H1 (cell line): ENCODE data around the gene POLR3GL. TPM values are rescaled to one million over a fixed set of nuclear protein-coding genes. Genes with fewer than 3 reads are reported as not detected.

Experiments
- CTCF ChIA-PET: fragments of 300-600 bp; sonication (Branson Sonifier 250); formaldehyde crosslinking; loops from one replicate; lab custom pipeline; 2021; ENCODE audit not compliant: partially characterized antibody; lab: Charles Lee
- POLR2A ChIA-PET: fragments of 300-600 bp; sonication (Branson Sonifier 250); formaldehyde crosslinking; loops from one replicate; lab custom pipeline; 2021; ENCODE audit warnings: inconsistent platforms; ENCODE audit not compliant: partially characterized antibody; lab: Charles Lee
- DNase-seq, 2 experiments: peaks; one replicate each; pipeline versions ENCODE4 v3.0.0 to v3.0.0-alpha.2; 2010 to 2022; ENCODE audit warnings: low spot score in 2 of 2, low read depth in 1 of 2, mixed read lengths in 1 of 2
- FAIRE-seq: peaks from 2 replicates; lab custom pipeline; 2011; peaks lifted over from hg19 to GRCh38; lab: Jason Lieb, UNC
- H2AFZ ChIP-seq: 2 replicates; pipeline ENCODE4 v1.8.1; 2012; ENCODE audit warnings: low read length, inconsistent platforms
- H2AK5ac ChIP-seq: 2 replicates; pipeline ENCODE4 v1.6.1; 2013; ENCODE audit warnings: low read depth, low read length
- H2BK120ac ChIP-seq: replicated peaks from 2 replicates; pipeline ENCODE3; 2013; ENCODE audit warnings: low read depth, low read length, inconsistent platforms
- H2BK12ac ChIP-seq: 2 replicates; pipeline ENCODE4 v1.6.1; 2013; ENCODE audit warnings: low read depth, low read length
- H2BK15ac ChIP-seq: 2 replicates; pipeline ENCODE4 v1.6.1; 2013; ENCODE audit warnings: low read length
- H2BK20ac ChIP-seq: 2 replicates; pipeline ENCODE4 v1.6.1; 2013; ENCODE audit warnings: low read length
- H2BK5ac ChIP-seq: 2 replicates; pipeline ENCODE4 v1.6.1; 2013; ENCODE audit warnings: low read depth, low read length
- H3K14ac ChIP-seq: 2 replicates; pipeline ENCODE4 v1.6.1; 2013; ENCODE audit warnings: inconsistent platforms; ENCODE audit not compliant: insufficient read length
- H3K18ac ChIP-seq: 2 replicates; pipeline ENCODE4 v1.6.1; 2013; ENCODE audit warnings: low read length; ENCODE audit errors: extremely low read depth
- H3K23ac ChIP-seq: 2 replicates; pipeline ENCODE4 v1.6.1; 2013; ENCODE audit warnings: inconsistent platforms; ENCODE audit not compliant: insufficient read length
- H3K23me2 ChIP-seq: 2 replicates; pipeline ENCODE4 v1.6.1; 2013; ENCODE audit warnings: low read depth, low read length
- H3K27ac ChIP-seq: 2 replicates; pipeline ENCODE4 v1.6.1; 2011; ENCODE audit warnings: low read depth, low read length, inconsistent platforms
- H3K27me3 ChIP-seq, 4 experiments: replicated peaks in 1 of 4; 1 replicate in 1 of 4; 2 replicates in 3 of 4; pipeline versions ENCODE4 v1.6.1 to v1.8.1; 2011 to 2013; ENCODE audit warnings: low read length in 3 of 4, mild to moderate bottlenecking in 3 of 4, inconsistent platforms in 2 of 4, mixed read lengths in 2 of 4, moderate library complexity in 1 of 4; ENCODE audit not compliant: control insufficient read depth in 3 of 4, insufficient read depth in 3 of 4; ENCODE audit errors: extremely low read depth in 1 of 4
- H3K36me3 ChIP-seq, 4 experiments: 2 replicates each; pipeline versions ENCODE4 v1.6.1 to v1.8.1; 2011 to 2013; ENCODE audit warnings: mild to moderate bottlenecking in 4 of 4, low read length in 3 of 4, moderate library complexity in 2 of 4, control low read depth in 1 of 4, inconsistent platforms in 1 of 4; ENCODE audit not compliant: insufficient read depth in 4 of 4, control insufficient read depth in 2 of 4
- H3K4ac ChIP-seq: replicated peaks from 2 replicates; pipeline ENCODE3; 2013; ENCODE audit warnings: low read length, low read depth, mixed read lengths, inconsistent platforms; ENCODE audit not compliant: insufficient read length
- H3K4me1 ChIP-seq, 4 experiments: replicated peaks in 1 of 4; 1 replicate in 1 of 4; 2 replicates in 3 of 4; pipeline versions ENCODE4 v1.6.1 to v1.8.1; 2011 to 2013; ENCODE audit warnings: low read length in 3 of 4, inconsistent platforms in 2 of 4, mixed read lengths in 1 of 4; ENCODE audit not compliant: insufficient read depth in 4 of 4, control insufficient read depth in 3 of 4
- H3K4me2 ChIP-seq, 2 experiments: 2 replicates each; pipeline versions ENCODE4 v1.6.1 to v1.8.1; 2011 to 2013; ENCODE audit warnings: low read depth in 2 of 2, low read length in 2 of 2, control low read depth in 1 of 2, inconsistent platforms in 1 of 2, mild to moderate bottlenecking in 1 of 2; ENCODE audit not compliant: insufficient read depth in 1 of 2
- H3K4me3 ChIP-seq, 4 experiments: fragments of 200-600, 300-600 bp in 1 of 4; sonication (generic), shearing (Covaris generic), sonication (Bioruptor Twin) in 1 of 4; 2 replicates each; pipeline versions ENCODE4 v1.5.1 to v1.8.1; 2011 to 2016; ENCODE audit warnings: low read length in 4 of 4, low read depth in 3 of 4, control low read depth in 2 of 4, inconsistent platforms in 2 of 4, mild to moderate bottlenecking in 2 of 4, mixed read lengths in 1 of 4, moderate library complexity in 1 of 4; ENCODE audit not compliant: insufficient read depth in 2 of 4; ENCODE audit errors: extremely low read depth in 1 of 4
- H3K56ac ChIP-seq: replicated peaks from 2 replicates; pipeline ENCODE3; 2013; ENCODE audit warnings: low read depth, mild to moderate bottlenecking, mixed read lengths, low read length, inconsistent platforms; ENCODE audit not compliant: insufficient read length
- H3K79me1 ChIP-seq: 2 replicates; pipeline ENCODE4 v1.6.1; 2013; ENCODE audit warnings: low read depth, low read length, control low read depth
- H3K79me2 ChIP-seq, 2 experiments: 2 replicates each; pipeline versions ENCODE4 v1.6.1 to v1.8.1; 2012 to 2013; ENCODE audit warnings: low read length in 2 of 2, mild to moderate bottlenecking in 2 of 2, inconsistent platforms in 1 of 2; ENCODE audit not compliant: insufficient read depth in 2 of 2, control insufficient read depth in 1 of 2
- H3K9ac ChIP-seq, 4 experiments: replicated peaks in 1 of 4; 1 replicate in 1 of 4; 2 replicates in 3 of 4; pipeline versions ENCODE4 v1.6.1 to v1.8.1; 2011 to 2013; ENCODE audit warnings: low read depth in 3 of 4, low read length in 3 of 4, control low read depth in 2 of 4, mild to moderate bottlenecking in 2 of 4, moderate library complexity in 2 of 4, inconsistent platforms in 1 of 4; ENCODE audit errors: extremely low read depth in 1 of 4
- H3K9me3 ChIP-seq, 2 experiments: 2 replicates each; pipeline versions ENCODE4 v1.6.1 to v1.8.1; 2012 to 2013; ENCODE audit warnings: mild to moderate bottlenecking in 2 of 2, moderate library complexity in 2 of 2, control low read depth in 1 of 2, inconsistent platforms in 1 of 2, low read depth in 1 of 2, low read length in 1 of 2, mixed read lengths in 1 of 2; ENCODE audit not compliant: insufficient read depth in 2 of 2
- H4K20me1 ChIP-seq, 2 experiments: replicated peaks in 1 of 2; 2 replicates each; pipeline versions ENCODE3 to v1.8.1; 2011 to 2013; ENCODE audit warnings: inconsistent platforms in 2 of 2, low read length in 2 of 2, mild to moderate bottlenecking in 1 of 2; ENCODE audit not compliant: insufficient read depth in 2 of 2, control insufficient read depth in 1 of 2
- H4K5ac ChIP-seq: 2 replicates; pipeline ENCODE4 v1.6.1; 2013; ENCODE audit warnings: low read length, low read depth, mixed read lengths, inconsistent platforms; ENCODE audit not compliant: insufficient read length
- H4K8ac ChIP-seq: 2 replicates; pipeline ENCODE4 v1.8.0; 2013; ENCODE audit warnings: mild to moderate bottlenecking, moderate library complexity, low read length, inconsistent platforms; ENCODE audit not compliant: insufficient read depth; ENCODE audit errors: extremely low read depth
- H4K91ac ChIP-seq: replicated peaks from 2 replicates; pipeline ENCODE3; 2013; ENCODE audit warnings: low read length, mixed read lengths, inconsistent platforms; ENCODE audit not compliant: insufficient read length
- CBX8 ChIP-seq: fragments of 300-800, 300-1000 bp; sonication (generic); IDR thresholded peaks from 2 replicates; pipeline ENCODE4 v1.7.1; 2016; ENCODE audit warnings: low read depth, low read length, borderline replicate concordance
- CREB1 ChIP-seq: IDR thresholded peaks from 2 replicates; pipeline ENCODE4 v1.6.1; 2012; ENCODE audit warnings: inconsistent platforms
- EGR1 ChIP-seq: IDR thresholded peaks from 2 replicates; pipeline ENCODE4 v1.6.1; 2011; ENCODE audit warnings: low read depth, low read length, borderline replicate concordance
- EP300 ChIP-seq, 2 experiments: IDR thresholded peaks; 1 replicate in 1 of 2; 2 replicates in 1 of 2; pipeline ENCODE4 v1.6.1; 2011 to 2012; ENCODE audit warnings: low read depth in 2 of 2, low read length in 2 of 2, mild to moderate bottlenecking in 2 of 2, borderline replicate concordance in 1 of 2, inconsistent platforms in 1 of 2, moderate library complexity in 1 of 2
- GABPA ChIP-seq: IDR thresholded peaks from 2 replicates; pipeline ENCODE4 v1.6.1; 2011; ENCODE audit warnings: mild to moderate bottlenecking, low read length, moderate library complexity, borderline replicate concordance; ENCODE audit not compliant: insufficient read depth
- GTF2F1 ChIP-seq: IDR thresholded peaks from 2 replicates; pipeline ENCODE4 v1.6.1; 2012; ENCODE audit warnings: low read depth, low read length, improper control_type of control experiment, borderline replicate concordance
- NANOG ChIP-seq: IDR thresholded peaks from 2 replicates; pipeline ENCODE4 v1.6.1; 2011; ENCODE audit warnings: low read length, low read depth, mild to moderate bottlenecking, inconsistent platforms; ENCODE audit not compliant: insufficient read depth, poor library complexity, severe bottlenecking
- POLR2A ChIP-seq, 2 experiments: IDR thresholded peaks; 1 replicate in 1 of 2; 2 replicates in 1 of 2; pipeline ENCODE4 v1.6.1; 2011; ENCODE audit warnings: low read depth in 2 of 2, low read length in 2 of 2, mild to moderate bottlenecking in 2 of 2; ENCODE audit errors: control extremely low read depth in 1 of 2
- POU5F1 ChIP-seq: IDR thresholded peaks from 2 replicates; pipeline ENCODE4 v1.6.1; 2011; ENCODE audit warnings: low read depth, mild to moderate bottlenecking, low read length, moderate library complexity
- SIRT6 ChIP-seq: IDR thresholded peaks from one replicate; pipeline ENCODE4 v1.7.1; 2012; ENCODE audit warnings: low read length, inconsistent platforms
- SIX5 ChIP-seq: IDR thresholded peaks from 2 replicates; pipeline ENCODE4 v1.6.1; 2011; ENCODE audit warnings: mild to moderate bottlenecking, low read depth, low read length
- SP1 ChIP-seq: IDR thresholded peaks from 2 replicates; pipeline ENCODE4 v1.6.1; 2011; ENCODE audit warnings: low read depth, low read length
- SP4 ChIP-seq: IDR thresholded peaks from 2 replicates; pipeline ENCODE4 v1.6.1; 2012; ENCODE audit warnings: low read length, inconsistent platforms
- SRF ChIP-seq: IDR thresholded peaks from 2 replicates; pipeline ENCODE4 v1.6.1; 2011; ENCODE audit warnings: mild to moderate bottlenecking, low read depth, low read length, moderate library complexity
- TEAD4 ChIP-seq: IDR thresholded peaks from 2 replicates; pipeline ENCODE4 v1.6.1; 2012; ENCODE audit warnings: low read depth, low read length, inconsistent platforms, mixed read lengths
- WGBS, 2 experiments: shearing (Covaris generic) in 1 of 2; methylation state at CpG; one replicate each; pipeline versions ENCODE4 v1.1.6 to v1.1.7; 2013 to 2015; ENCODE audit warnings: low lambda C conversion rate in 2 of 2, mixed read lengths in 2 of 2, inconsistent platforms in 1 of 2, low coverage in 1 of 2, missing lambda C conversion rate in 1 of 2; ENCODE audit not compliant: insufficient replicate concordance in 2 of 2, insufficient coverage in 1 of 2, insufficient read length in 1 of 2; ENCODE audit errors: extremely low coverage in 1 of 2, missing lambda C conversion rate in 1 of 2; 5-methylcytosine and 5-hydroxymethylcytosine counted together
- polyA plus RNA-seq, 7 experiments: library from polyadenylated mRNA; depleted of rRNA in 3 of 7; stranded (reverse) in 5 of 7; unstranded in 2 of 7; fragments of >200 nt in 5 of 7; fragments of 200-250 nt in 2 of 7; gene quantifications; 1 replicate in 5 of 7; 2 replicates in 1 of 7; 4 replicates in 1 of 7; pipeline versions ENCODE4 v1.2.1 to v1.2.3, GENCODE V29; 2011 to 2013; ENCODE audit warnings: missing spikeins in 2 of 7, mixed read lengths in 2 of 7
- total RNA-seq: library from RNA; stranded (reverse); fragmentation: NEBNext Ultra II Directional; extraction: Animal tissue kit (Norgen Biotek cat#: 25700); gene quantifications from 2 replicates; pipeline ENCODE4 v1.2.1, GENCODE V29; 2021

POLR3GL gene
- total and polyA plus RNA-seq, 2 of the 8 experiments (the other 6 are each of a cell fraction or from before 2014, with no cell fraction given) = 3.1 to 3.9 TPM

DNA sequence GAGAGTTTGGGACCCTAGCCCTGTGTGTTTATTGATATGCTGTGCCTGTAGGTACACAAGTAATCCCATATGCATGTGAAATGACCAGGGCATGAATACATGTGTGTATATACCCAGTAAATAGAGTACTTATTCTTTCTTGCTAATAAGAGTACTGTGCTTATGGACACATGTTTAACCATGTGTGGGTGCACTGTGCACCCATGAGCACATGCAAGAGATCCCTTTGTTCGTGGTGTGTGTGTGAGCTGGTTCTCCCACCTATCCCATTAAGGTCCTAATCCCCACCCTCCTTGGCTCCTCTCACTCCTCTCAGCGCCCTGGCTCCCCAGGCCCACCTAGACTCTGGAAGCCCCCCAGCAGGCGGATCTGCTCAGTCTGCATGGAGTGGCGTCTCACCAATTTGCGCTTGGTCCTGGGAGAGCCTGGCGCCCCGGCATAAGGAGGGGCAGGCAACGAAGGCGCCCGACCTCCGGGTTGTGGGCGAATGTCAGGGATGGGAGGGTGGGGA, 4.5 kb upstream of the POLR3GL start:
- no peak overlapping the region for H3K14ac ChIP-seq
- peaks cover 0 to 20% (median 11%) of the 10 kb centered on the region in 4 experiments; a peak in 6 of 7 replicates for H3K4me1 ChIP-seq
- no peak overlapping the region for H3K9ac ChIP-seq
- no peaks in the 10 kb centered on the region for H3K9me3 ChIP-seq
- no peaks in the 10 kb centered on the region for H3K79me2 ChIP-seq
- H4K8ac ChIP-seq = no peak overlapping the region
- peaks cover 25 to 80% (median 67%) of the 10 kb centered on the region in 4 experiments for H3K27me3 ChIP-seq
- no peak overlapping the region; the same call in 1 of the 2 replicates for H3K18ac ChIP-seq
- ChIA-PET POLR2A (interaction anchor here (1.1 to 5.3 kb wide), 2 partner anchors 33 to 75 kb away, joined by 4 to 31 read pairs; partner anchors contain the start of gene RBM8A), CTCF (interaction anchor here (1.1 kb wide), 1 partner anchor 50 kb away, joined by 3 read pairs; the partner anchor contains the start of gene ITGA10)
- DNase-seq (no peak), FAIRE-seq (no peak)
- no peak overlapping the region for H2BK5ac ChIP-seq
- no peak overlapping the region for H4K5ac ChIP-seq
- peak overlapping the region; percentile 93 to 98 for H3K4me2 ChIP-seq
- H3K36me3 ChIP-seq = no peaks in the 10 kb centered on the region
- H2AFZ ChIP-seq = peak overlapping the region; percentile 28; the same call in 1 of the 2 replicates
- peaks cover 25% of the 10 kb centered on the region for H3K23me2 ChIP-seq
- no peak for TF ChIP-seq GABPA
- no peak for TF ChIP-seq SP4
- no peak for TF ChIP-seq EP300 (IDR thresholded peaks at IDR 0.05; ENCODE audit: borderline replicate concordance in 1 of 2, low read depth in 2 of 2, low read length in 2 of 2)
- TF ChIP-seq SIRT6 = no peak
- TF ChIP-seq SIX5 = no peak
- TF ChIP-seq NANOG = no peak
- TF ChIP-seq GTF2F1 = no peak
- TF ChIP-seq CBX8 = no peak
- TF ChIP-seq POLR2A (IDR thresholded peaks at IDR 0.05; ENCODE audit: control extremely low read depth in 1 of 2, low read depth in 2 of 2, low read length in 2 of 2) = no peak; a peak in 1 of 3 replicates
- TF ChIP-seq POU5F1 = no peak
- TF ChIP-seq TEAD4 = no peak
- no peak for TF ChIP-seq EGR1
- TF ChIP-seq CREB1 = no peak
- no peak for TF ChIP-seq SP1
- TF ChIP-seq SRF = no peak
- H3K4ac ChIP-seq = no peak overlapping the region
- H4K91ac ChIP-seq = no peak overlapping the region
- peak overlapping the region; percentile 3; the same call in 1 of the 2 replicates for H2BK15ac ChIP-seq
- WGBS, 2 experiments = 11% methylated on average over 12 of the region's 12 CpGs; no CpG with 5 or more reads in 1 of the 2 experiments
- H2BK20ac ChIP-seq = no peak overlapping the region
- H2BK12ac ChIP-seq = 0 out of 2 replicates have a peak overlapping the region, but pooled peaks have one; percentile 28
- H3K27ac ChIP-seq = no peak overlapping the region
- no peak overlapping the region for H3K23ac ChIP-seq
- H3K56ac ChIP-seq = no peak overlapping the region
- H4K20me1 ChIP-seq = peaks cover 0 to 2% of the 10 kb centered on the region in 2 experiments
- H2AK5ac ChIP-seq = no peak overlapping the region
- H3K79me1 ChIP-seq = no peaks in the 10 kb centered on the region
- peak overlapping the region; percentile 56 to 85 (median 82) for H3K4me3 ChIP-seq
- no peak overlapping the region for H2BK120ac ChIP-seq
